CD8-positive, alpha-beta memory T cell (primary cell): Measurements from ENCODE around the gene TEX19. TPM values are rescaled to one million over a fixed set of nuclear protein-coding genes. Genes with fewer than 3 reads are reported as not detected.

Experiments used
- CTCF ChIA-PET: fragments of 350-600 bp; sonication (Branson Sonifier 250); formaldehyde crosslinking; loops from one replicate; lab custom pipeline; 2021; ENCODE audit warnings: antibody characterized with exemption; lab: Charles Lee
- POLR2A ChIA-PET: fragments of 350-600 bp; sonication (Branson Sonifier 250); formaldehyde crosslinking; loops from one replicate; lab custom pipeline; 2021; ENCODE audit warnings: antibody characterized with exemption; lab: Charles Lee
- DNase-seq, 5 donors: peaks; one replicate each; pipeline versions ENCODE4 v3.0.0 to v3.0.0-alpha.2; 2020 to 2022; ENCODE audit warnings: mixed read lengths in 1 of 5
- H3K27ac ChIP-seq: one replicate; pipeline ENCODE4 v1.7.0; 2013; ENCODE audit warnings: low read depth, mild to moderate bottlenecking, low read length, moderate library complexity
- H3K27me3 ChIP-seq: 2 replicates; pipeline ENCODE4 v1.7.0; 2013; ENCODE audit warnings: low read length, mild to moderate bottlenecking; ENCODE audit not compliant: insufficient read depth, poor library complexity, severe bottlenecking
- H3K36me3 ChIP-seq: 2 replicates; pipeline ENCODE4 v1.7.0; 2013; ENCODE audit warnings: mild to moderate bottlenecking, low read length, moderate library complexity; ENCODE audit not compliant: insufficient read depth
- H3K4me1 ChIP-seq: 2 replicates; pipeline ENCODE4 v1.7.0; 2013; ENCODE audit warnings: mild to moderate bottlenecking, low read length, moderate library complexity; ENCODE audit not compliant: insufficient read depth
- H3K4me3 ChIP-seq: 2 replicates; pipeline ENCODE4 v1.7.0; 2013; ENCODE audit warnings: mild to moderate bottlenecking, low read length
- H3K9me3 ChIP-seq: 2 replicates; pipeline ENCODE4 v1.7.0; 2013; ENCODE audit warnings: mild to moderate bottlenecking, low read length
- H3K27ac Mint-ChIP-seq, 8 donors: one replicate each; pipeline ENCODE4 v1.8.0; 2020 to 2021; ENCODE audit warnings: mixed read lengths in 8 of 8, mild to moderate bottlenecking in 6 of 8, inconsistent platforms in 3 of 8, moderate library complexity in 3 of 8
- H3K27me3 Mint-ChIP-seq, 2 donors: one replicate each; pipeline ENCODE4 v1.8.0; 2020 to 2021; ENCODE audit warnings: mixed read lengths in 2 of 2, mild to moderate bottlenecking in 1 of 2, moderate library complexity in 1 of 2
- H3K36me3 Mint-ChIP-seq, 3 donors: one replicate each; pipeline ENCODE4 v1.8.0; 2020 to 2021; ENCODE audit warnings: mixed read lengths in 3 of 3, inconsistent platforms in 1 of 3, mild to moderate bottlenecking in 1 of 3
- H3K4me1 Mint-ChIP-seq, 3 donors: one replicate each; pipeline ENCODE4 v1.8.0; 2020 to 2021; ENCODE audit warnings: mixed read lengths in 3 of 3, inconsistent platforms in 1 of 3, mild to moderate bottlenecking in 1 of 3
- H3K4me3 Mint-ChIP-seq, 7 donors: one replicate each; pipeline ENCODE4 v1.8.0; 2020 to 2021; ENCODE audit warnings: mixed read lengths in 7 of 7, mild to moderate bottlenecking in 6 of 7, moderate library complexity in 4 of 7, inconsistent platforms in 2 of 7
- H3K9me3 Mint-ChIP-seq, 5 donors: one replicate each; pipeline ENCODE4 v1.8.0; 2020 to 2022; ENCODE audit warnings: mixed read lengths in 5 of 5, mild to moderate bottlenecking in 3 of 5, moderate library complexity in 2 of 5, inconsistent platforms in 1 of 5
- polyA plus RNA-seq: library from polyadenylated mRNA; unstranded; fragments of 300-500 nt; fragmentation: Illumina TruSeq; gene quantifications from one replicate; pipeline ENCODE4 v1.2.3, GENCODE V29; 2021
- total RNA-seq, 2 experiments: library from RNA; stranded (reverse); gene quantifications; one replicate each; pipeline ENCODE4 v1.2.3, GENCODE V29; 2021

The TEX19 gene
- total and polyA plus RNA-seq, 3 experiments from 2014 or later: not detected

- Histone ChIP-seq H3K27ac (no peak overlapping the region), H3K9me3 (no peaks in the 10 kb centered on the region), H3K4me3 (no peak overlapping the region), H3K27me3 (no peaks in the 10 kb centered on the region), H3K4me1 (no peaks in the 10 kb centered on the region), H3K36me3 (no peaks in the 10 kb centered on the region)
- ChIA-PET POLR2A (no interaction called here), CTCF (no interaction called here)
- Mint-ChIP-seq H3K27me3 (peaks cover 5 to 7% of the 10 kb centered on the region in 2 donors), H3K36me3 (peaks cover 0 to 12% (median 1%) of the 10 kb centered on the region in 3 donors), H3K4me3 (no peak overlapping the region), H3K9me3 (no peaks in the 10 kb centered on the region), H3K27ac (peak overlapping the region in 2 of 8 donors; percentile 69 to 89), H3K4me1 (peaks cover 0 to 7% (median 2%) of the 10 kb centered on the region in 3 donors)
- DNase-seq: no peak
Observed at GRCh38 chr17:82387705-82388106, 28.7 kb downstream of the TEX19 start.

- peaks cover 5 to 7% of the 10 kb centered on the region in 2 donors for H3K27me3 Mint-ChIP-seq
- no peaks in the 10 kb centered on the region for H3K27me3 ChIP-seq
- H3K4me3 Mint-ChIP-seq: no peak overlapping the region
- no peaks in the 10 kb centered on the region for H3K9me3 ChIP-seq
- H3K4me1 ChIP-seq: no peaks in the 10 kb centered on the region
- H3K36me3 Mint-ChIP-seq: peaks cover 0 to 19% (median 1%) of the 10 kb centered on the region in 3 donors
- no peak overlapping the region for H3K27ac Mint-ChIP-seq
- no peaks in the 10 kb centered on the region for H3K36me3 ChIP-seq
- no peak for DNase-seq
- H3K27ac ChIP-seq: no peak overlapping the region
- H3K9me3 Mint-ChIP-seq: no peaks in the 10 kb centered on the region
- no peak overlapping the region for H3K4me3 ChIP-seq
- ChIA-PET CTCF (no interaction called here), POLR2A (no interaction called here)
- peaks cover 0 to 7% (median 2%) of the 10 kb centered on the region in 3 donors for H3K4me1 Mint-ChIP-seq
Observed at GRCh38 chr17:82388223-82388921, 29.3 kb downstream of the TEX19 start.

DNA sequence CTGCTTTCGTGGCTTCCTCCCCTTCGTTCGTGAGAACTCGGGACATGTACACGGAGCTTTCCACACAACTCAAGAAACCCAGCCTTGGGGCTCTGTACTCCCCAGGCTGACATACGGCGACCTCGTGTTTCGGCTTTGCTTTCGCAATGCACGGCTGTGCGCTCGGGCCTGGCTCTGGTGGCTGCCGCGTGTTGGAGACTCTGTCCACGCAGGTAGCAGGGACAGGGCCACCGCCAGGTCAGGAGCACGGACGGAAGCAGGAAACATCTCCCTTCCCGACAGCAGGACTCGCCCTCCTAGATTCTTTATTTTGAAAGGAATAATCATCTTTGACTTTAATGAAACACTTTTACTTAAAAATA lies 29.9 kb downstream of the TEX19 start:
- POLR2A ChIA-PET: no interaction called here
- H3K36me3 Mint-ChIP-seq: peaks cover 0 to 23% (median 1%) of the 10 kb centered on the region in 3 donors
- no peak for DNase-seq
- no peak overlapping the region for H3K27ac ChIP-seq
- no peaks in the 10 kb centered on the region for H3K4me1 ChIP-seq
- CTCF ChIA-PET: no interaction called here
- H3K4me3 ChIP-seq: no peak overlapping the region
- H3K9me3 Mint-ChIP-seq: no peaks in the 10 kb centered on the region
- no peaks in the 10 kb centered on the region for H3K27me3 ChIP-seq
- no peak overlapping the region for H3K27ac Mint-ChIP-seq
- no peaks in the 10 kb centered on the region for H3K36me3 ChIP-seq
- H3K9me3 ChIP-seq: no peaks in the 10 kb centered on the region
- peaks cover 0 to 7% (median 2%) of the 10 kb centered on the region in 3 donors for H3K4me1 Mint-ChIP-seq
- no peak overlapping the region for H3K4me3 Mint-ChIP-seq
- peaks cover under 1 to 7% of the 10 kb centered on the region in 2 donors for H3K27me3 Mint-ChIP-seq

GRCh38 chr17:82389379-82389778 lies 30.3 kb downstream of the TEX19 start:
- Histone ChIP-seq H3K36me3 (no peaks in the 10 kb centered on the region), H3K4me1 (no peaks in the 10 kb centered on the region), H3K27me3 (no peaks in the 10 kb centered on the region), H3K9me3 (no peaks in the 10 kb centered on the region), H3K27ac (no peak overlapping the region), H3K4me3 (no peak overlapping the region)
- no peak for DNase-seq
- peaks cover 0 to 27% (median 1%) of the 10 kb centered on the region in 3 donors for H3K36me3 Mint-ChIP-seq
- H3K27me3 Mint-ChIP-seq: peaks cover 0 to 7% of the 10 kb centered on the region in 2 donors
- no peak overlapping the region for H3K4me3 Mint-ChIP-seq
- H3K27ac Mint-ChIP-seq: peak overlapping the region in 1 of 8 donors; percentile 47
- H3K4me1 Mint-ChIP-seq: peaks cover 0 to 7% (median 2%) of the 10 kb centered on the region in 3 donors
- POLR2A ChIA-PET: no interaction called here
- no peaks in the 10 kb centered on the region for H3K9me3 Mint-ChIP-seq
- CTCF ChIA-PET: no interaction called here

- POLR2A ChIA-PET: no interaction called here
- H3K27me3 Mint-ChIP-seq: peaks cover 0 to 7% of the 10 kb centered on the region in 2 donors
- CTCF ChIA-PET: no interaction called here
- DNase-seq: no peak
- no peaks in the 10 kb centered on the region for H3K9me3 Mint-ChIP-seq
- no peak overlapping the region for H3K4me3 ChIP-seq
- no peak overlapping the region for H3K4me3 Mint-ChIP-seq
- no peaks in the 10 kb centered on the region for H3K9me3 ChIP-seq
- H3K36me3 ChIP-seq: no peaks in the 10 kb centered on the region
- H3K4me1 ChIP-seq: no peaks in the 10 kb centered on the region
- H3K4me1 Mint-ChIP-seq: peaks cover 0 to 7% (median 2%) of the 10 kb centered on the region in 3 donors
- no peak overlapping the region for H3K27ac ChIP-seq
- H3K27me3 ChIP-seq: no peaks in the 10 kb centered on the region
- H3K36me3 Mint-ChIP-seq: peaks cover 0 to 33% (median 1%) of the 10 kb centered on the region in 3 donors
- no peak overlapping the region for H3K27ac Mint-ChIP-seq
Observed at GRCh38 chr17:82390015-82390859, 31.2 kb downstream of the TEX19 start.

DNA sequence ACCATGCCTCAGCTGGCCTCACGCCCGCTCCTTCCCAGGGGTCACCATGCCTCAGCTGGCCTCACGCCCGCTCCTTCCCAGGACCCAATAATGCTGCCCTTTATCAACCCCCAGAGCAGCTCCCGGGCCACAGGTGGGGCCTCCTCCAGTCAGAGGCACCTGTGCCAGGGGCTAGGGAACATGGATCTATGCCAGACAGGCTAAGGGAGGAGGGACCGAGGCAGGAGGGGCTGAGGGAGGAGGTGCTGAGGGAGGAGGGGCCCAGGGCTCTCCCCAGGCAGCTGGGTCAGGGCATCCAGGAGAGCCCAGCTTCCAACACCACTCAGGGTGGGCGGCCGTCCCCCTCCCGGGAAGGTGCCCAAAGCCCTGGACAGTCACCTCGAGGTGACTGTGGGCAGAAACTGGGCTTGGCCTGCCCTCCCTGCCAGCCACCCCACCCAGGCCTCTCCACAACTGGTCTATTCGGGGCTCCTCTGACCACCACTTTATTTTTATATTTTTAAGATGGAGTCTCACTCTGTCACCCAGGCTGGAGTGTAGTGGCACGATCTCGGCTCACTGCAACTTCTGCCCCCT lies 31.9 kb downstream of the TEX19 start:
- H3K4me3 Mint-ChIP-seq: no peak overlapping the region
- peaks cover 0 to 7% of the 10 kb centered on the region in 2 donors for H3K27me3 Mint-ChIP-seq
- no peak overlapping the region for H3K27ac Mint-ChIP-seq
- ChIA-PET POLR2A (no interaction called here), CTCF (no interaction called here)
- no peaks in the 10 kb centered on the region for H3K9me3 ChIP-seq
- peaks cover 0 to 7% (median 2%) of the 10 kb centered on the region in 3 donors for H3K4me1 Mint-ChIP-seq
- peaks cover 0 to 36% (median 1%) of the 10 kb centered on the region in 3 donors for H3K36me3 Mint-ChIP-seq
- no peaks in the 10 kb centered on the region for H3K4me1 ChIP-seq
- H3K27me3 ChIP-seq: no peaks in the 10 kb centered on the region
- no peaks in the 10 kb centered on the region for H3K9me3 Mint-ChIP-seq
- no peak overlapping the region for H3K4me3 ChIP-seq
- no peaks in the 10 kb centered on the region for H3K36me3 ChIP-seq
- no peak for DNase-seq
- H3K27ac ChIP-seq: no peak overlapping the region

- peaks cover 0 to 7% of the 10 kb centered on the region in 2 donors for H3K27me3 Mint-ChIP-seq
- peaks cover 0 to 38% (median 3%) of the 10 kb centered on the region in 3 donors for H3K36me3 Mint-ChIP-seq
- no peaks in the 10 kb centered on the region for H3K9me3 Mint-ChIP-seq
- H3K27me3 ChIP-seq: no peaks in the 10 kb centered on the region
- H3K36me3 ChIP-seq: no peaks in the 10 kb centered on the region
- no peaks in the 10 kb centered on the region for H3K4me1 ChIP-seq
- no peak overlapping the region for H3K27ac Mint-ChIP-seq
- POLR2A ChIA-PET: no interaction called here
- H3K9me3 ChIP-seq: no peaks in the 10 kb centered on the region
- no peak overlapping the region for H3K4me3 ChIP-seq
- no peak overlapping the region for H3K4me3 Mint-ChIP-seq
- CTCF ChIA-PET: no interaction called here
- H3K4me1 Mint-ChIP-seq: peaks cover 0 to 7% (median 2%) of the 10 kb centered on the region in 3 donors
- no peak overlapping the region for H3K27ac ChIP-seq
- DNase-seq: no peak
Observed at GRCh38 chr17:82391496-82392066, 32.5 kb downstream of the TEX19 start.
